ENCODE measurements around the gene IGFBP2.

The IGFBP2 gene

DNA sequence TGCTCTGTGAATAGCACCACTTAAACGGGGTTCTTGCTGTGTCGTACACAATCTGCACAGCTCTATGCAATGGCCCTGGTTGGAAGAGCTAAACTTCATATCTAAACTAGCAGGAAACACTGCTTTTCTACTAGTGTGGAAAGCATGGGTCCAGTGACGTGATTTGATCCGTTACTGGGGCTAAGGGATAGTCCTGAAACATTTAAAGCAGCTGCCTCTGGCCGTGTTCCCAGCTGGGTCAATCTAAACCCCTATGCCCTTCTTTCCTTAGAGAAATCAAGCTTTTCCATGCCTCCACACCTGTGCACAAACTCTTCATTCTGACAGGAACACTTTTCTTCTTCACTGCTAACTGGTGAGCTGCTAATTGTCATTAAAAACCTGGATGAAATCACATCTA, 67.6 kb downstream of the IGFBP2 start:
- H3K27me3 ChIP-seq (ENCODE audit: control insufficient read depth in 1 of 2, insufficient read depth in 2 of 2, low read length in 2 of 2): no peaks in the 10 kb centered on the region
- H3K36me3 ChIP-seq (ENCODE audit: insufficient read depth, low read length): no peaks in the 10 kb centered on the region
- no peaks in the 10 kb centered on the region for H3K9me3 ChIP-seq (ENCODE audit: low read length)
- peaks cover 63% of the 10 kb centered on the region for H3K4me1 ChIP-seq (ENCODE audit: insufficient read depth, low read length)
- H3K27ac ChIP-seq (ENCODE audit: low read depth, low read length): peak overlapping the region; percentile 59
- H3K4me3 ChIP-seq (ENCODE audit: low read depth in 1 of 2, low read length in 2 of 2): peak overlapping the region in 1 of 2 donors; percentile 22
- H3K9ac ChIP-seq (ENCODE audit: low read length): peak overlapping the region; percentile 42

DNA sequence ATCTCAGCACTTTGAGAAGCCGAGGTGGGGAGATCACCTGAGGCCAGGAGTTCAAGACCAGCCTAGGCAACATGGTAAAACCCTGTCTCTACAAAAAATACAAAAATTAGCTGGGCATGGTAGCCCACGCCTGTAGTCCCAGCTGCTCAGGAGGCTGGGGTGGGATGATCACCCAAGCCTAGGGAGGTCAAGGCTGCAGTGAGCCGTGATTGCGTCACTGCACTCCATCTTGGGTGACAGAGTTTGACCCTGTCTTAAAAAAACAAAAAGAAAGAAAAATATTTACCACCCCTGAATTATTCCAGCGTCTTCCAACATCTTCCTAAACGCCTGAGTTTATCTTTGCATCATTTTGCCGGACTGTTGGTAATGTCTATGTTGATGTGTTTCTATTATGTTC, 68.3 kb downstream of the IGFBP2 start:
- H3K27ac ChIP-seq (ENCODE audit: low read depth, low read length): peak overlapping the region; percentile 59
- peaks cover 55% of the 10 kb centered on the region for H3K4me1 ChIP-seq (ENCODE audit: insufficient read depth, low read length)
- no peaks in the 10 kb centered on the region for H3K9me3 ChIP-seq (ENCODE audit: low read length)

DNA sequence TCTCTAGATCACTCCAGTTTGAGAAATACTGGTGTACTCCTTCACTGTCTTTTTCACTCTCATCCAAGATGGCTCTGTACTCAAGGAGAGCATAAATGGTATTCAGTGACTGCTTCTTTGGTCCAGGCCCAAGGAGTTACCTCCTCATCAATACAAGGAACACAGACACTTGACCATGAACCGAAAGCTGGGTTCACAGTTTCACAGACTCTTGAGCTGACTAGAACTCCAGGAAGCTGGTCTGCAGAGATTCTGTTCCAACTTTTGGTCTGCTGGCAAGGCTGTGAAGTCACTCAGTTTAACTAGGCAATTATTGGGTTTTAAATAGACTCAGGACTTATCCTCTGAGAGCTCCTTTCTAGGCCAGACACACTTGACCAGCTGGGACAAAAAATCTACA, 69.5 kb downstream of the IGFBP2 start:
- no peaks in the 10 kb centered on the region for H3K36me3 ChIP-seq (ENCODE audit: insufficient read depth, low read length)
- H3K4me1 ChIP-seq (ENCODE audit: insufficient read depth, low read length): peaks cover 46% of the 10 kb centered on the region
- H3K9me3 ChIP-seq (ENCODE audit: low read length): no peaks in the 10 kb centered on the region
- H3K4me3 ChIP-seq (ENCODE audit: low read depth in 1 of 2, low read length in 2 of 2): peak overlapping the region in 1 of 2 donors; percentile 3
- H3K9ac ChIP-seq (ENCODE audit: low read length): no peak overlapping the region
- H3K27ac ChIP-seq (ENCODE audit: low read depth, low read length): no peak overlapping the region
- H3K27me3 ChIP-seq (ENCODE audit: control insufficient read depth in 1 of 2, insufficient read depth in 2 of 2, low read length in 2 of 2): no peaks in the 10 kb centered on the region

More for the DNA sequence above, 68.3 kb downstream of the IGFBP2 start:
- no peaks in the 10 kb centered on the region for H3K27me3 ChIP-seq (ENCODE audit: control insufficient read depth in 1 of 2, insufficient read depth in 2 of 2, low read length in 2 of 2)
- no peak overlapping the region for H3K9ac ChIP-seq (ENCODE audit: low read length)
- H3K36me3 ChIP-seq (ENCODE audit: insufficient read depth, low read length): no peaks in the 10 kb centered on the region
- no peak overlapping the region for H3K4me3 ChIP-seq (ENCODE audit: low read depth in 1 of 2, low read length in 2 of 2)

DNA sequence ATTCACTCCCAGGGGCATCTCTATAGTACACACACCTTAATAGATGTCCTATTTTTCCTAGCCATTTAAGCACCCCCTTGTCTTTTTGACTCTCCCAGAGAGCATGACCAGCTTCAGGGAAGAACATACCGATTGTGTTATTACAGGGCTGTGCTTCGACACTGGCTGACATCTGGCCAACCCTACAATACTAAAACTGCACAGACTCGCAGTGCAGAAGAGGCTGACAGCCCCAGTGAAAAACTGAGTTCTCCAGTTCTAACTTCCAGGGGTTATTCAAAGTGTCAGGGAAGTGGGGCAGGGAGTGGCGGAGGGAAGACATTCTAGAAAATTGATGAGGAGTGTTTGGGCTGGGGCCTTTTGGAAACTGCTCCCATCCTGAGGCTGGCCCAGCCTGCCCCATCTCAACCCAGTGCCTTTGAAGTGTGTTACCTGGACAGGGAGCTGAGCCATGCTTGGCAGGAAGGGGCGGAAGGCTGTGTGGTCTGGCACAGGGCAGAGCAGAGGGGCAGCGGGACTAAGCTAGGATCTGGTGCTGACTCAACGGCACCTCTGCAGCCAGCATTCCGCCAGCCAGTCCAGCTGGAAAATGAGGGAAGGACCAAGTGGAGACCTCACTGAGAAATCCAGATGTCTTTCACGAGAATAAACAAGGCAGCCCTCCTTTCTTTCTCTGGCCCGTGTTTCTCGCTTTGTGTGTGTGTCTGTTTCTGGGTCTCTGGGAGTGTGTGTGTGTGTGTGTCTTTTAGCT, 77.5 kb downstream of the IGFBP2 start:
- H3K36me3 ChIP-seq (ENCODE audit: insufficient read depth, low read length): no peaks in the 10 kb centered on the region
- peaks cover 43% of the 10 kb centered on the region for H3K4me1 ChIP-seq (ENCODE audit: insufficient read depth, low read length)
- H3K27me3 ChIP-seq (ENCODE audit: control insufficient read depth in 1 of 2, insufficient read depth in 2 of 2, low read length in 2 of 2): no peaks in the 10 kb centered on the region
- H3K27ac ChIP-seq (ENCODE audit: low read depth, low read length): peak overlapping the region; percentile 73
- H3K9me3 ChIP-seq (ENCODE audit: low read length): no peaks in the 10 kb centered on the region
- H3K4me3 ChIP-seq (ENCODE audit: low read depth in 1 of 2, low read length in 2 of 2): peak overlapping the region in 1 of 2 donors; percentile 3
- H3K9ac ChIP-seq (ENCODE audit: low read length): no peak overlapping the region

DNA sequence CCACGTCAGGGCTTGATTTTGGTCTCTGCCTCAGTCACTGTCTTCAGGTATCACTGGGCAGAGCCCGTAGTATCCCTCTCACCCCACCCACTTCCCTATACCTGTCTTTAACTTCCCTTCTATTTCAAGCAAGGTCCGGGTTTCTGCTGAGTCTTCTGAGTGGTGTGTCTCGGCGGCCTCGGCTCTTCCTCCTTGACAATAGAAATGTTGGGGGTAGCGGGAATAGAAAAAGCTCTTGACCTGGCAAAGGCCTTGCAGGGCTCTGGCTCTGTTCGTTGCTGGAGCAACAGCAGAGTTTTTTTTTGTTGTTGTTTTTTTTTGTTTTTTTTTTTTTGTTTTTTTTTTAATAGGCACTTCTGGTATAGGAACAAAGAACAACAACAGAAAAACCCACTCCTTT, 78.1 kb downstream of the IGFBP2 start:
- no peaks in the 10 kb centered on the region for H3K27me3 ChIP-seq (ENCODE audit: control insufficient read depth in 1 of 2, insufficient read depth in 2 of 2, low read length in 2 of 2)
- no peak overlapping the region for H3K9ac ChIP-seq (ENCODE audit: low read length)
- peak overlapping the region; percentile 73 for H3K27ac ChIP-seq (ENCODE audit: low read depth, low read length)
- no peak overlapping the region for H3K4me3 ChIP-seq (ENCODE audit: low read depth in 1 of 2, low read length in 2 of 2)
- no peaks in the 10 kb centered on the region for H3K9me3 ChIP-seq (ENCODE audit: low read length)
- no peaks in the 10 kb centered on the region for H3K36me3 ChIP-seq (ENCODE audit: insufficient read depth, low read length)
- peaks cover 49% of the 10 kb centered on the region for H3K4me1 ChIP-seq (ENCODE audit: insufficient read depth, low read length)

DNA sequence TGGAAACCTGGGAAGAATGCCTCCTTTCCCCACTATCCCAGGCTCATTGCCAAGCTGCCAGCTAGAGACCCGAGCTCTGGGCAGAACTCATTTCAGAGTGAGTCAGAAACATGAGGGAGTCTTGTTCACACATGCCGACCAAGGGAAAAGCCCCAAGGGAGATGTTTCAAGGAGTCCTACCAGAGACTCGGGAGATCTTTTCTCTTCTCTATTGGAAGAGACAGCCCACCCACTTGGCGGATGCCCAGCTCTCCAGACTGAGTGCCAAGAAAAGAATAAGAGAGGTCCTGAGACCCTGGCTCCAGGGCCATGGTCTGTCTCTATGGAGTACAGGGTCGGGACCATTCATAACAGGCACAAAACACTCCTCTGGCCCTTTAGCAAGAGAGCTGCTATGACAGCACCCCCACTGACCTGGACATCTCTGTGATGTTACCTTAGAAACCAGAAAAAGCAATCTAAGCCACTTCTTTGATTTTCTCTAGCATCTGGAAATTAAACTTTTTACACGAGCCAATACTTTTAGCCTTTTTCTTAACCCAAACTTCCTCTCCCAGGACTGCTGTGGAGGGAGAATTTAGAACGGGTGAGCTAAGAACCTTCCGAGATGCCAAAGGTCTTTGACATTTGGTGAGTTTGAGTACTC, 80.6 kb downstream of the IGFBP2 start:
- Histone ChIP-seq H3K27me3 (ENCODE audit: control insufficient read depth in 1 of 2, insufficient read depth in 2 of 2, low read length in 2 of 2) (no peaks in the 10 kb centered on the region), H3K4me1 (ENCODE audit: insufficient read depth, low read length) (peaks cover 65% of the 10 kb centered on the region), H3K27ac (ENCODE audit: low read depth, low read length) (no peak overlapping the region), H3K9me3 (ENCODE audit: low read length) (no peaks in the 10 kb centered on the region), H3K4me3 (ENCODE audit: low read depth in 1 of 2, low read length in 2 of 2) (no peak overlapping the region), H3K36me3 (ENCODE audit: insufficient read depth, low read length) (no peaks in the 10 kb centered on the region), H3K9ac (ENCODE audit: low read length) (no peak overlapping the region)

All from muscle layer of colon (tissue), 2 donors.